Heart left ventricle (tissue), 16 donors: Measurements from ENCODE around the gene ZNF423. TPM values are rescaled to one million over a fixed set of nuclear protein-coding genes. Genes with fewer than 3 reads are reported as not detected.

Experiments
- ATAC-seq, 4 donors: fragments of 200-7000 bp; cut with Tn5 transposase; one replicate each; pipeline ENCODE4 v1.9.1; 2020 to 2022; ENCODE audit warnings: moderate library complexity in 4 of 4, mild to moderate bottlenecking in 3 of 4, moderate number of reproducible peaks in 1 of 4
- DNase-seq, 5 donors: peaks; one replicate each; pipeline ENCODE4 v3.0.0-alpha.2; 2020
- H3K27ac ChIP-seq, 12 donors: fragments of 200-600 bp; sonication (generic) in 4 of 12; one replicate each; pipeline versions ENCODE4 v1.5.0 to v1.8.0; 2016 to 2022; ENCODE audit warnings: mild to moderate bottlenecking in 2 of 12
- H3K27me3 ChIP-seq, 9 donors: fragments of 200-600 bp; sonication (generic) in 2 of 9; one replicate each; pipeline versions ENCODE4 v1.5.1 to v1.8.0; 2016 to 2022; ENCODE audit warnings: mild to moderate bottlenecking in 3 of 9
- H3K36me3 ChIP-seq, 9 donors: fragments of 200-600 bp; sonication (generic) in 2 of 9; one replicate each; pipeline versions ENCODE4 v1.5.0 to v1.8.0; 2018 to 2022; ENCODE audit warnings: mild to moderate bottlenecking in 2 of 9
- H3K4me1 ChIP-seq, 12 donors: fragments of 200-600 bp; sonication (generic) in 4 of 12; one replicate each; pipeline versions ENCODE4 v1.5.0 to v1.8.0; 2016 to 2022; ENCODE audit warnings: mild to moderate bottlenecking in 3 of 12
- H3K4me3 ChIP-seq, 12 donors: fragments of 200-600 bp; sonication (generic) in 4 of 12; one replicate each; pipeline versions ENCODE4 v1.5.0 to v1.8.0; 2017 to 2022; ENCODE audit warnings: mild to moderate bottlenecking in 9 of 12, moderate library complexity in 4 of 12
- H3K9me3 ChIP-seq, 12 donors: fragments of 200-600 bp; sonication (generic) in 4 of 12; one replicate each; pipeline versions ENCODE4 v1.5.0 to v1.8.0; 2016 to 2022; ENCODE audit warnings: mild to moderate bottlenecking in 1 of 12
- POLR2A ChIP-seq, 2 donors: fragments of 450-650 bp; IDR thresholded peaks; one replicate each; pipeline ENCODE4 v1.6.1; 2017; ENCODE audit warnings: antibody characterized with exemption in 2 of 2, mild to moderate bottlenecking in 2 of 2, moderate library complexity in 2 of 2
- WGBS, 4 donors: extraction: QIAGEN DNeasy Blood & Tissue Kit in 2 of 4; methylation state at CpG; one replicate each; pipeline versions ENCODE4 v1.1.5 to v1.1.7; 2013 to 2018; 5-methylcytosine and 5-hydroxymethylcytosine counted together
- intact Hi-C, 10 donors: fragments of 100-400 bp; cut with DNase I; formaldehyde crosslinking; loops; one replicate each; pipeline versions ENCODE4 v1.11.1 to v1.14.2; 2022
- polyA plus RNA-seq, 2 donors: library from polyadenylated mRNA; stranded (reverse); fragments of 200-250 nt; gene quantifications; one replicate each; pipeline ENCODE4 v1.2.3, GENCODE V29; 2013
- total RNA-seq, 9 donors: library from RNA; depleted of rRNA in 2 of 9; stranded (reverse); fragments of >200 nt in 2 of 9; fragmentation: NEBNext Ultra II Directional in 3 of 9; extraction: Animal tissue kit (Norgen Biotek cat#: 25700) in 3 of 9; gene quantifications; one replicate each; pipeline versions ENCODE4 v1.1.0 to v1.2.4, GENCODE V29; 2016 to 2023
- TF ChIP-seq, protein P1 (sequence below), 12 donors: fragments of 200-600 bp; sonication (generic) in 4 of 12; IDR thresholded peaks; one replicate each; pipeline versions ENCODE4 v1.5.0 to v1.8.0; 2018 to 2022; ENCODE audit warnings: antibody characterized with exemption in 12 of 12, mild to moderate bottlenecking in 5 of 12
- donor health status: ischemic (EF 13 %, LVEDD 7.1; RV severe dilation, severe dysfunction).
- donor health status: healthy with polysubstance abuse.
- donor health status: DM: no; HTN: yes; CAD: no.
- donor health status: DM: no; HTN: no; CAD: no.
- donor health status: ischemic (EF 25% LVEDD 6.9; RV normal size, moderate dysfunction).
- donor health status: ischemic (EF 25% LVEDD 5.7; RV mildly dilated, moderate dysfunction).
- donor health status: healthy.
- donor health status: DM: yes; HTN: yes; CAD: no.
- donor health status: ischemic (EF 35%, LVEDD 5.7; RV mildly dilated, moderate dysfunction).
- donor health status: nonischemic (EF 11% LVEDD 7.7; RV severe dilation, severe dysfunction).
- donor health status: DM: yes; HTN: yes; CAD: no.
- donor health status: PGD.
- donor health status: ischemic (EF 29% LVEDD 5.4; RV normal size, mild dysfunction).
- donor health status: nonischemic (EF 23%, LVEDD 6.1; RV moderate dilation, normal function).

ZNF423 gene
- total and polyA plus RNA-seq, 11 donors: 1.8 to 10.4 (median 5.7) TPM

DNA sequence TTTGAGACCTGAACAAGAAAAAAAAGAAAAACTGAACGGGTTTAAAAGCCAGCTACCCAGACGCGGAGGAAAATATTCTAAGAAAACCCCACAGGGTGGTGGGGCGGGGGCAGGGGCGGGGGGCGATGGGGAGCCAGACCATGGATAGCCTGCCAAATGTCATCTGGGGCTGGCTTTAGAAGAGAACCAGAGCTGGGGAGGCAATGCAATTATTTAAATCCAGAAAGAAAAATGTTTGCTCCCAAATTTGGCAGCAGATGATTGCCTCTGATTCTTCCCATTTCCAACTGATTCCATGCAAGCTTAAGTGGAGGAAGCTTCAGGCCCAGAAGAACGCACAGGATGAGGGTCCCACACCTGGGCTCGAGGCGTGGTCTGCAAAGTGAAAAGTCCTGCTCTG is 34.8 kb downstream of the ZNF423 start:
- no peak for DNase-seq
- TF ChIP-seq, protein P1, sequence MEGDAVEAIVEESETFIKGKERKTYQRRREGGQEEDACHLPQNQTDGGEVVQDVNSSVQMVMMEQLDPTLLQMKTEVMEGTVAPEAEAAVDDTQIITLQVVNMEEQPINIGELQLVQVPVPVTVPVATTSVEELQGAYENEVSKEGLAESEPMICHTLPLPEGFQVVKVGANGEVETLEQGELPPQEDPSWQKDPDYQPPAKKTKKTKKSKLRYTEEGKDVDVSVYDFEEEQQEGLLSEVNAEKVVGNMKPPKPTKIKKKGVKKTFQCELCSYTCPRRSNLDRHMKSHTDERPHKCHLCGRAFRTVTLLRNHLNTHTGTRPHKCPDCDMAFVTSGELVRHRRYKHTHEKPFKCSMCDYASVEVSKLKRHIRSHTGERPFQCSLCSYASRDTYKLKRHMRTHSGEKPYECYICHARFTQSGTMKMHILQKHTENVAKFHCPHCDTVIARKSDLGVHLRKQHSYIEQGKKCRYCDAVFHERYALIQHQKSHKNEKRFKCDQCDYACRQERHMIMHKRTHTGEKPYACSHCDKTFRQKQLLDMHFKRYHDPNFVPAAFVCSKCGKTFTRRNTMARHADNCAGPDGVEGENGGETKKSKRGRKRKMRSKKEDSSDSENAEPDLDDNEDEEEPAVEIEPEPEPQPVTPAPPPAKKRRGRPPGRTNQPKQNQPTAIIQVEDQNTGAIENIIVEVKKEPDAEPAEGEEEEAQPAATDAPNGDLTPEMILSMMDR (IDR thresholded peaks at IDR 0.05): no peak
- no peak for TF ChIP-seq POLR2A (IDR thresholded peaks at IDR 0.05)

DNA sequence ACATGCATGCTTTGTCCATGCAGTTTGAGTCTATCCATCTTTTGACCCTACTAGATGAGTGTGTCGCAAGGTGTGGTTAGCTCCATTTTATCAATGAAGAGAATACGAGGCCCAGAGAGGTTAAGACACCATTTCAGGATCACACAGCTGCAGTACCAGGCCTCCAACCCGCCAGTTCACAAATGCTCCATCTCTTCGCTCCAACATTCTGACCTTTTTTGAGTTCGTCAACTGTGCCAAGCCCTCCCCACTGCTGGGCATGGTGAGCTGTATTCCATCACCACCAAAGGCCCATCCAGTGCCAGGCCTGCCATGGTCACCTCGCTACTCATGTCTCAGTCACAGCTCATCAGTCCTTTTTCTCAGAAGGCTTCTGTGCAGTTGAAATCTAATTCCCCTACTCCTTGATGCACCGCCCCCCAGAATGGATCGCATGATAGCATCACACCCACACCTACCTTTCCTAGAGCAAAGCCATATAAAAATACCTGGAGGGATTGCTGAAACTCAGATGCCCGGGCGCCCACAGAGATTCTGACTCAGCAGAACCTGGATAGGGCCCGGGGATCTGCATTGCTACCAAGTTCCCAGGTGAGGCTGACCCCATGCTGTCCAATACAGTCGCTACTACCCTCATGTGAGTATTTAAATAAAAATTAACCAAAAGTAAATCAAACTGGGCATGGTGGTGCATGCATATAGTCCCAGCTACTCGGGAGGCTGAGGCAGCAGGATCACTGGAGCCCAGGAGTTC is 38.0 kb downstream of the ZNF423 start:
- Histone ChIP-seq H3K36me3 (no peaks in the 10 kb centered on the region), H3K27me3 (no peaks in the 10 kb centered on the region), H3K4me1 (peaks cover 0 to 26% (median 10%) of the 10 kb centered on the region in 12 donors), H3K27ac (no peak overlapping the region), H3K4me3 (no peak overlapping the region), H3K9me3 (no peaks in the 10 kb centered on the region)
- 91 to 95% (median 93%) methylated on average over 13 of the region's 13 CpGs for WGBS, 4 donors
- DNase-seq (no peak), ATAC-seq (peak in 2 of 4 donors; percentile 27 to 42)
- intact Hi-C loops: no loop called here
- TF ChIP-seq, protein P1 (IDR thresholded peaks at IDR 0.05): no peak
- no peak for TF ChIP-seq POLR2A (IDR thresholded peaks at IDR 0.05)

More for the DNA sequence above, 34.8 kb downstream of the ZNF423 start:
- H3K27ac ChIP-seq: no peak overlapping the region
- peaks cover 0 to 32% (median 13%) of the 10 kb centered on the region in 12 donors for H3K4me1 ChIP-seq
- H3K4me3 ChIP-seq: no peak overlapping the region
- intact Hi-C loops: no loop called here
- H3K27me3 ChIP-seq: no peaks in the 10 kb centered on the region
- 91 to 96% (median 94%) methylated on average over 9 of the region's 9 CpGs for WGBS, 4 donors
- no peak for ATAC-seq
- no peaks in the 10 kb centered on the region for H3K9me3 ChIP-seq
- H3K36me3 ChIP-seq: no peaks in the 10 kb centered on the region

DNA sequence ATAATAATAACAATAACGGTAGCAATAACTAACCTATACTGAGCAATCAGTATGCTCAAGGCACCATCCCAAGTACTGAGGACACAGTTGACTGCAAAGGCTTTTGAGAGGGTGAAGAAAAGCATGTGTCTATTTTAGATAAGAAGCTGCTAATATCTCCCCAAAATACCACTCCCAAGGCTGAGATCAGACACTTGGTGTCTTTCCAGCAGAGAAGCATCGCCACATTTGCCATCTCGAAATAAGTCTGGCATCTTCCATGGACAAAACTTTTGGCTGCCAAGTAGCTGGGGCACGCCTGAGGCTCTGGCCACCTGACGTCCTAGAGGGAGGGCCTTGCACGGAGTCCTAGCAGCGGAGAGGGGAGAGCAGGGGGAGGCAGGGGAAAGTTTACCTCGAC is 39.0 kb downstream of the ZNF423 start:
- no peak overlapping the region for H3K27ac ChIP-seq
- DNase-seq: no peak
- no peak for TF ChIP-seq POLR2A (IDR thresholded peaks at IDR 0.05)
- TF ChIP-seq, protein P1 (IDR thresholded peaks at IDR 0.05): no peak
- H3K4me3 ChIP-seq: no peak overlapping the region
- no peaks in the 10 kb centered on the region for H3K9me3 ChIP-seq
- no peaks in the 10 kb centered on the region for H3K36me3 ChIP-seq
- peaks cover 0 to 28% (median 11%) of the 10 kb centered on the region in 12 donors for H3K4me1 ChIP-seq
- peak; percentile 48 to 70 (median 66) for ATAC-seq
- H3K27me3 ChIP-seq: no peaks in the 10 kb centered on the region
- 39 to 54% (median 45%) methylated on average over 8 of the region's 8 CpGs for WGBS, 4 donors
- intact Hi-C loops: no loop called here

DNA sequence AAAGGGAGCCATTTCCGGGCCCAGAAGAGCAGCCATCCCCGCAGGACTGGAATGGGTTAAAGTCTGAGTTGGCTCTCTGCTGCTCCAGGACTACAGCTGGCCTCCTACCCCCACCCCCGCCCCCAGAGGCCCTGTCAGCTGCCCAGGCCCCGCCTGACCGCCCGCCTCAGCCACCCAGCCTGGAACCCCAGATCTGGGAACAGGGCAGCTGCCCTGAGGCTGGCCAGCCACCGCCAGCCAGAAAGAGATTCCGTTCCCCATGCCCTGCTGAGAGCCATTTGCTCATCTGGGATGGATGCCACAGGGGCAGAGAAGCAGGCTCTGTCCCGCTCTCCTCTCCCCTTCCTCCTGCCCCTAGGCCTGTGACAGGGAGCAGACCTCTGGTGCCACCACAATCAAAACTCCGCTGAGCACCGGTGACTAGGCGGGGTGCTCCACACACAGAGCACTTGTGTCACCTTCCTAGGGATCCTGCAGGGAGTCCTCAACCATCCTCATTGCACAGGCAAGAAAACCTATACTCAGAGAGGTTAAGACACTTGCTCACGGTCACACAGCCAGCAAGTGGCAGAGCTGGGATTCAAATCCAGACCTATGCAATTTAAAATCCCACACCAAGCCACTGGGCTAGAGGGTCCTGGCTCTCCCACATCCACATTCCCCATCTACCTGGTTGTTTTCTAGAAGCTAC is 44.1 kb downstream of the ZNF423 start:
- peak overlapping the region in 1 of 12 donors; percentile 38 for H3K27ac ChIP-seq
- H3K4me1 ChIP-seq: peaks cover 0 to 36% (median 12%) of the 10 kb centered on the region in 12 donors
- WGBS, 4 donors: 57 to 77% (median 70%) methylated on average over 7 to 13 of the region's 13 CpGs

More for the DNA sequence above, 44.1 kb downstream of the ZNF423 start:
- peak; percentile 54 to 84 (median 66) for ATAC-seq
- Histone ChIP-seq H3K4me3 (no peak overlapping the region), H3K27me3 (no peaks in the 10 kb centered on the region), H3K36me3 (no peaks in the 10 kb centered on the region), H3K9me3 (no peaks in the 10 kb centered on the region)
- TF ChIP-seq, protein P1 (IDR thresholded peaks at IDR 0.05): no peak
- TF ChIP-seq POLR2A (IDR thresholded peaks at IDR 0.05): no peak
- intact Hi-C loops: no loop called here
- DNase-seq: peak in 1 of 5 donors; percentile 46
